GM12865 (cell line): ENCODE results near the gene AMDHD1.

Source experiments
- DNase-seq: peaks from one replicate; pipeline ENCODE4 v3.0.0; 2010; ENCODE audit warnings: low read depth
- H3K4me3 ChIP-seq: 2 replicates; pipeline ENCODE4 v1.5.1; 2011; ENCODE audit warnings: mild to moderate bottlenecking, low read depth, low read length, control low read depth
- TF ChIP-seq, protein P1 (sequence below): IDR thresholded peaks from 2 replicates; pipeline ENCODE4 v1.5.1; 2011; ENCODE audit warnings: low read length, control low read depth, low read depth, inconsistent platforms; ENCODE audit not compliant: insufficient read depth; ENCODE audit errors: missing control alignments

Gene AMDHD1

DNA sequence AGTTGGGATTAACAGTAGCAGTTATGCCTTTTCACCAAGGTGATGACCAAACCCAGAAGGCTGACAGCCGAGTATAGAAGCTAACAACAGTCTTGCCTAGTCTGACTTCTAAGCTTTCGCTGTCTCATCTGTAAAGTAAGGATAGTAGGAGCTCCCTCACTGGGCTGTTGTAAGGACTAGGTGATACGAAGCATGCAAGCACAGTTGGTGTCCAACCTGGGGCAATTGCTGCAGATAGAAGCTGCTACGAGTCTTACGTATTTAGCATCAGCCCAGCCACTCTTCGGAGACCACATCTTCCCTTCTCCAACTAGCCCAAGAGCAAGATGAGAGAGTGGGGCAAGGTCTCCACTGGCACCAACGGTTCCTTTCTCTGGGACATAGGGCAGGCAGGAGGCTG is 47.0 kb downstream of the AMDHD1 start:
- no peak overlapping the region for H3K4me3 ChIP-seq
- TF ChIP-seq, protein P1, sequence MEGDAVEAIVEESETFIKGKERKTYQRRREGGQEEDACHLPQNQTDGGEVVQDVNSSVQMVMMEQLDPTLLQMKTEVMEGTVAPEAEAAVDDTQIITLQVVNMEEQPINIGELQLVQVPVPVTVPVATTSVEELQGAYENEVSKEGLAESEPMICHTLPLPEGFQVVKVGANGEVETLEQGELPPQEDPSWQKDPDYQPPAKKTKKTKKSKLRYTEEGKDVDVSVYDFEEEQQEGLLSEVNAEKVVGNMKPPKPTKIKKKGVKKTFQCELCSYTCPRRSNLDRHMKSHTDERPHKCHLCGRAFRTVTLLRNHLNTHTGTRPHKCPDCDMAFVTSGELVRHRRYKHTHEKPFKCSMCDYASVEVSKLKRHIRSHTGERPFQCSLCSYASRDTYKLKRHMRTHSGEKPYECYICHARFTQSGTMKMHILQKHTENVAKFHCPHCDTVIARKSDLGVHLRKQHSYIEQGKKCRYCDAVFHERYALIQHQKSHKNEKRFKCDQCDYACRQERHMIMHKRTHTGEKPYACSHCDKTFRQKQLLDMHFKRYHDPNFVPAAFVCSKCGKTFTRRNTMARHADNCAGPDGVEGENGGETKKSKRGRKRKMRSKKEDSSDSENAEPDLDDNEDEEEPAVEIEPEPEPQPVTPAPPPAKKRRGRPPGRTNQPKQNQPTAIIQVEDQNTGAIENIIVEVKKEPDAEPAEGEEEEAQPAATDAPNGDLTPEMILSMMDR, result no peak
- DNase-seq, result no peak

DNA sequence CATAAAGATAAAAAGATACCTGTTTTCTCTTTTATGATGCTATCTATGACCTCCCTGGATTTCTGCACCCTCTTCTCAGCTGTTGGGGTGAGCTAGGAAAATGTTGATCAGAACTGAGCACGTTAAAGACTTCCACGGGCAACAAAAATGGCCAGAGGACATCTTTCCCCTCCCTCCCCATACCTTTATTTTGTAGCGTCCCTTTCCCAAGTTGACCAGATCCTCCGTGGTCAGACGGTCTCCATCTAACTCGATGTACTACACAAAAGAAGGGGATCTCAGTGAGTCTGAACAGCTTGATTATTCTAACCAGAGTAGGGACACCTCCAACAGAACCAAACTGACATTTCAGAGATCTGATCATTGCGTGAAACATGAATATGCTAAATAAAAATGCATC is 50.8 kb downstream of the AMDHD1 start:
- no peak for DNase-seq
- H3K4me3 ChIP-seq, result no peak overlapping the region
- TF ChIP-seq, protein P1, result no peak

DNA sequence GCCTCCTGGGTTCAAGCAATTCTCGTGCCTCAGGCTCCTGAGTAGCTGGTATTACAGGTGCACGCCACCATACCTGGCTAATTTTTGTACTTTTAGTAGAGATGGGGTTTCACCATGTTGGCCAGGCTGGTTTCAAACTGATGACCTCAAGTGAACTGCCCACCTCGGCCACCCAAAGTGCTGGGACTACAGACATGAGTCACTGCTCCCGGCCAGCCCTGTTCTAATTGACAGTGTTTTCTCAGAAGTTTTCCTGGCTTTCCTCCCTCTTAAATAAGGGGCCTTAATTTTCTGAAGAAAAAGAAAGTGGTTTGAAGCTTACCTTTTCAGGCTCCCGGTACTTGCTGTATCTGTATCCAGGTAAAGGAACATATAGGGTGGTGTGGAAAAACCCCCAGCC is 51.3 kb downstream of the AMDHD1 start:
- TF ChIP-seq, protein P1, result no peak
- DNase-seq, result no peak
- H3K4me3 ChIP-seq, result no peak overlapping the region

- H3K4me3 ChIP-seq, result no peak overlapping the region
- no peak for DNase-seq
- TF ChIP-seq, protein P1, result no peak
Measured at GRCh38 chr12:95995238-95996031, 52.3 kb downstream of the AMDHD1 start.

GRCh38 chr12:95996034-95996658 is 53.0 kb downstream of the AMDHD1 start, which contains the start of gene HAL:
TSS of gene HAL (minus strand) at chr12:95996344. CDS start at chr12:95995910, 434 bp downstream.
- TF ChIP-seq, protein P1, result no peak
- no peak within 1 kb of the TSS for H3K4me3 ChIP-seq
- DNase-seq, result no peak

DNA sequence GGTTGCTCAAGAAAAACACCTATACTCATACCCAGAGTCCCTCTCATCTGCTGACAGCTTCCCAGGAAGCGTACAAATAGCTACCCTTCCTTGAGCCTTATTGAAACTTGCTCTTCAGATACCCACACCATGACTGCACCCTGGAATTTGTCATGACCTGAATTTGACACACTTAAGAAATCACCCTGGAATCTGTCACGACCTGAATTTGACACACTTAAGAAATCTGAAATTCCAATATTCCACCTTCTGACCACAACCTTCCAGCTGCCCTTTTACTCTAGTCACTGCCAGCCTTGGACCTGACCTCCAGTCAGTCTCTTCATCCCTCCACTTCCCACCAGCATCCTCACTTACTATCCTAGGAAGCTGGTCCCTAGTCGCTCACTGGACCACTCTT is 54.1 kb downstream of the AMDHD1 start:
- DNase-seq, result no peak
- TF ChIP-seq, protein P1, result no peak
- H3K4me3 ChIP-seq, result no peak overlapping the region
